GM19240 (cell line): ENCODE data around the gene MCL1.

Experiments
- DNase-seq: peaks from one replicate; pipeline ENCODE4 v3.0.0; 2011; ENCODE audit warnings: low spot score; ENCODE audit not compliant: insufficient read length

Gene MCL1

DNA sequence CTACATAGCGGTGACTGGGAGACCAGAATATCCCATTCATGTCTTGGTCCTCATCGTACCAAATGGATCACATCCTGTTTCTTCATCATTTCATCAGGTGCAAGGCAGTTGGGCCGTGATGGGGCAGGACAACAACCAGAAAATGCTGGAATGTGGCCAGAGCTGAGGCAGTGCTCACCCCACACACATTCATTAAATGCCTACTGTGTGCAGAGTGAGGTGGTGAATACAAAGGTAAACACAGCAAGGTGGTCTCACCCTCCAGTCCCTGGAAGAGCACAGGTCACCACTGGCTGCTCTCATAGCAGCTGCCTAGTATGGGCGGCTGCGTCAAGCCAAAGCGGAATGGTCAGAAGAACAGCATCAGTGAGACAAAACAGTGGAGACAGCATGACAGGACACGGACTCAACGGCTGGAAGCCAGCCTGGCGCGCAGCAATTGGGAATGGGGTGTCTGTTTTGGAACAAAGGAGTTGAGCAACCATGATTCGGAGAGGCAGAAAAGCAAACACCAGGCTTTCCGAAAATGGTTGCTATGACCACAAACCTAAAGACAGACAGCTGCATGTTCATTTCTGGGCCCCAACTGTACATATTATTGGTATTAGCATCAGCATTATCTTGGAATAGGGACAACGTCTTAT lies 35.8 kb downstream of the MCL1 start:
- no peak for DNase-seq

GRCh38 chr1:150537732-150538684 lies 41.4 kb downstream of the MCL1 start:
- no peak for DNase-seq

GRCh38 chr1:150536836-150537731 lies 42.3 kb downstream of the MCL1 start:
- DNase-seq = no peak

GRCh38 chr1:150535511-150536287 lies 43.7 kb downstream of the MCL1 start:
- DNase-seq = no peak

DNA sequence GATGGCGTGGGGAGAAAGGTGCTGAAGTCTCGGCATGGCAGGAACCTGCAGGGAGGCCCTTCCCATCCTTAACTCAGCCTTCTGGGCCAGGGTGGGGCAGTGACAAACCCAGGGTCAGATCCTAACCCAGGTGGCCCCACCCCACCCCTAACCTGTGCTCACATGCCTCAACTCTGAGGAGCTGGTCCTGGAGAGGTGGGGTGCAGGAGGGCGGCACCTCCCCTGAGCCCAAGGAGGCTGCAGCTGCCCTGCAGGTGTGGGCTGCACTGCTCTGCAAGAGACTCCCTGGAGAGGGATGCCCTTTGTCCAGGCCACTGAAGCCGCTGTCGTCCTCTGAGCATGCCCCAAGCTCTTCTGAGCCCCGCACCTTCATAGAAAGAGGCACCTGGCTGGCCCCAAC lies 45.4 kb downstream of the MCL1 start:
- DNase-seq = no peak

DNA sequence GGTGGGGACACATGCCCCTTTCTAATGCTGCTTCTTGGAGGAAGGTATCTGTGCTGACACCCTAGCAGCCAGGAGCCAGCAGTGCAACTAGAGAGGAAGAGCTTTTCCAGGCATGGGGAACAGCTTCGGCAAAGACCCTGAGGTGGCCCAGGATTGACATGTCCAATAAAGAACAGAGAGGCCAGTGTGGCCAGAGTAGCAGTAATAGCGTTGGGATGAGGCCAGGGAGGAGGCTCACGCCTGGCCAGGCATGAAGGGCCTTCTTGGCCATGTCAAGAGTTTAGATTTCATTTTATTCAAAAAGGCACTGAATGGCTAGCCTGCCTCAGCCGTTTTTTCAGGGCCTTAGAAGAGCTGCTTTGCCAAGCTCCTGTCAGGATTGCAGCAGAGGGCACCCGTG lies 46.5 kb downstream of the MCL1 start:
- no peak for DNase-seq

DNA sequence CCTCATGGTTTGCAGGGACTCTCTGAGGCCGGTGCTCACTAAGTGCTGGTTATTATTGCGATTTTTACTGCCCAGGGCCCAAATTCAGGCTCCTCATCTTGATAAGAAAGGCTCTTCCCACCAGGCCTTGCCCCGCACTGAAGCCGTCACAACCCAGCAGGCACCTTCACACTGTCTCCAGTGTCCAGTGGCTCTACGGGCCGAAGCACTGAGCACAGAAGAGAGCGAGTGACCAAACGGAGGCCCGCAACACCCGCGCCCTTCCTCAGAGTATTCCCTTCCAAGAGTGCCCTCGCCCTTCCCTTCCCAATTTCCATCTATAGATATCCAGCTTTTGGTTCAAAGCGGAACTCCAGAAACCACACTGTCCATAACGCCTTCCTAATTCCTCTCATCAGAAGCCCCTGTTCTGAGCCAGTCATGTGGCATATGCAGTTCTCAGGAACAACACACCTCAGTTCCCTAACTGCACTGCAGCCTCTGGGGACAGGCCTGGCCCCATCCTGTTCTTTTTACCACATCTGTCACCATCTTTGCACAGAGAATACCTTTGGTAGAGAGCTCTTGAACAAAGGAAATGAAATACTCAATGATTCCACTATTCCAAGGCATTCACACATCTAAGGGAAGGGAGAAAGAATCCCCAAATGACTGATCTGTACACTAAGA lies 48.8 kb downstream of the MCL1 start:
- no peak for DNase-seq

DNA sequence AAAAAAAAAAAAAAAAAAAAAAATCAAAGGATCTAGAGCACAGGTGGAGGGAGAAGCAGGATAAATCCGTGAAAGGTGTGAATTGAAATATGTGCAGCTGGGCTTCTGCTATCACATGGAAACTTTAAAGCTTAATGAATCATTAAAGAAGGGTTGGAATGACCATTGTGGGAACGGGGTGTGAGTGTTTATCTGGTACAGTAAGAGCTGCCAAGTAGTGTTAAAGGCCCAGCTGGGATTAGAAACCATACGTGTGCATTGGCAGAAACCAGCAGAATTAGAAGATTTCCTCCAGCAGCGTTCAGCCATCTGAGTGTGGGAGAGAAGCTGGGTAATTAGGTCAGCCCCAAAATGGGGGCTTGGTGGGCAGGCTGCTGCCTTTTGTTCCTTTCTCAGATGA lies 50.4 kb downstream of the MCL1 start:
- DNase-seq = no peak

- no peak for DNase-seq
Observed at GRCh38 chr1:150528196-150528595, 51.2 kb downstream of the MCL1 start.

DNA sequence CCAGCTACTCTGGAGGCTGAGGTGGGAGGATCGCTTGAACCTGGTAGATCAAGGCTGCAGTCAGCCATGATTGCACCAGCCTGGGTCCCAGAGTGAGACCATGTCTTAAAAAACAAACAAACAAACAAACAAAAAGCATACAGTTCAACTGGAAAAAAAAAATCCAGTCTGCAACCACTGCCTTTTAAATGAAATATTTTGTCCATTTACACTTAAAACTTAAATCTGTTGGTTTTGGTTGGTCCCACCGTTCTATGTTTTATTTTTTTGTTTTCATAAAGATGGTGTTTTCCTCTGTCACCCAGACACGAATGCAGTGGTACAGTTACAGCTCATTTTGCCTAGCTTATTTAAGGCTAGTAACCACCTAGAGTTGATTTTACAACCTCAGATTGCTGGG lies 54.1 kb downstream of the MCL1 start:
- DNase-seq = no peak
